Fibroblast of lung (primary cell): ENCODE measurements around the gene LGALS7.

Source experiments
- CTCF ChIP-seq, 2 donors: IDR thresholded peaks in 1 of 2; conservative IDR thresholded peaks in 1 of 2; 1 replicate in 1 of 2; 2 replicates in 1 of 2; pipeline ENCODE4 v1.5.1; 2011 to 2012; ENCODE audit warnings: low read length in 2 of 2, control low read depth in 1 of 2, inconsistent platforms in 1 of 2, low read depth in 1 of 2, mild to moderate bottlenecking in 1 of 2
- EZH2 ChIP-seq: IDR thresholded peaks from 2 replicates; pipeline ENCODE4 v1.5.1; 2012; ENCODE audit warnings: low read length, control low read depth, mild to moderate bottlenecking; ENCODE audit errors: missing control alignments

DNA sequence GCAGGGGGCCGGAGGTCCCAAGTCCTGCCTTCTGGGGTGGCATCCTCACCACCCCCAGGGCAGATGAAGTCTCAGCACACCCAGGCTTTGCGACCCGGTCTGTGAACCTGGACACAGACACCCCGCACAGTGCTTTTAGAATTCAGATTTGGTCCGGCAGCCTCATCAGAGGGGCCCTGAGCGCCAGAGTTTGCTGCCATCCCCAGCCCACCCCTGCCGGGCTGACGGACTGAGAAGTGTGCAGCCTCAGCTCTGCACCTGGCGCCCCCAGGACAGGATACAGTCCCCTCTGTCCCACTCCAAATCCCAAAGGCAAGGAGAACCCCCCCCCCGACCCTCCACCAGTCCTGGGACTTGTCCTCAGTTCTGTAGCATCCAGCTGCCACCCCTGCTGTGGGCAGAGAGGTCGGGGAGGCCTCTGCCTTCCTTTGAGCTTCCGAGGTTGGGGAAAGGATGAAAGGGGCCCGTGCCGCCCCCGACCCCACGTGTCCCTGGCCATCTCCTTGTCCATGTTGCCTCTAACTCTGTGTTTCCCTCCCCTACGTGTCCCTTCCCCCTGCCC lies 45.9 kb downstream of the LGALS7 start:
- TF ChIP-seq CTCF (conservative IDR thresholded peaks at IDR 0.05 in 1 of 2, IDR thresholded peaks at IDR 0.05 in 1 of 2; ENCODE audit: low read depth in 1 of 2, low read length in 2 of 2), result no peak
- no peak for TF ChIP-seq EZH2
